ENCODE results near the gene TTC7B. TPM values are rescaled to one million over a fixed set of nuclear protein-coding genes. Genes with fewer than 3 reads are reported as not detected.

The TTC7B gene
- total and polyA plus RNA-seq, 2 of the 13 experiments (the other 11 are each of a cell fraction or from before 2014, with no cell fraction given): 1.3 to 3.2 TPM

DNA sequence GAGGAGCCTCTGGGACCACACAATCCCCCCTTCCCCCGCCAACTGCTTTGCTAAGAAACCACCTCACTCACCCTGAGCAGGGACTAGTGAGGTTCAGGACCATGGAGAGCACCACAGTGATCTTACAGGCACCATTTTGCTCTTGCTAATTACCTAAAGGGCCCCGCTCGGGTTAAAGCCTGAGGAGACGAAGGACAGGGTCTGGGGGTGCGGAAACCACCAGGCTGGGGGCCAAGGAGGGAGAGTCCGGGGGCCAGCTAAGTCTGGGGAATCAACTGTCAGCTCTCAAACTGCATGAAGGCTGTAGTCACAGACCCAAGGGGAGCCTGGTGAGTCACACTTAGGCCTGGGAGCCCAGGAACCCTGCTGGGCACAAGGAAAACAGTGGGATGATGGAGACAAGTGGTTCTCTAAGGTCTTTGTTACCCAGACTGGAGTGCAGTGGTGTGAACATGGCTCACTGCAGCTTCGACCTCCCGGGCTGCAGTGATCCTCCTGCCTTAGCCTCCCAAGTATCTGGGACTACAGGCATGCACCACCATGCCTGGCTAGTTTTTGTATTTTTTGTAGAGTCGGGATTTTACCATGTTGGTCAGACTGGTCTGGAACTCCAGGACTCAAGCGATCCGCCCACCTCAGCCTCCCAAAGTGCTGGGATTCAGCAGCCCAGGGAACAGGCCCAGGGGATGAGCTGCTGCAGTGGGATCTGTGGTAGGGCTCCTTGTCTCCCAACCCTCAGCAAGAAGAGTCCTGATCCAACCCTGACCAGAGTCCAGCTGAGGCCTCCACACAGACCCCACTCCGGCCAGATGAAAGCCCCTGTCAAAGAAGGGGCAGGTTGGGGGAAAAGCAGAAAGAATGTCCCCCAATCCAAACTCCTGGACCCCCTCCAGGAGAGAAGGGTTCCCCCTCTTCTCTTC lies 320.6 kb downstream of the TTC7B start:
- DNase-seq (ENCODE audit: low spot score) (peak; percentile 53), FAIRE-seq (no peak), ATAC-seq (peak; percentile 67)
- H2AFZ ChIP-seq (ENCODE audit: low read length): no peak overlapping the region
- H3K27me3 ChIP-seq (ENCODE audit: control insufficient read depth in 1 of 2, insufficient read depth in 2 of 2, low read length in 2 of 2): no peaks in the 10 kb centered on the region
- no peak overlapping the region for H3K4me2 ChIP-seq (ENCODE audit: low read depth, low read length)
- ChIA-PET CTCF (ENCODE audit: low intra/inter-chr PET ratio, low total read pairs) (no interaction called here), POLR2A (no interaction called here)
- no peak overlapping the region for H3K9ac ChIP-seq (ENCODE audit: insufficient read depth, low read depth, low read length)
- no TSS peak for BruUV-seq (replicated peaks)
- H4K20me1 ChIP-seq (ENCODE audit: insufficient read depth, low read length): no peaks in the 10 kb centered on the region; the same call in 1 of the 2 replicates
- in situ Hi-C loops (cut with HindIII; ENCODE audit: extremely low pct_ligation_motif_present, low pct_unique_long_range_greater_than_20kb) (no loop called here), intact Hi-C loops (cut with micrococcal nuclease; ENCODE audit: unreplicated experiment) (no loop called here)
- no peak overlapping the region for H3K27ac ChIP-seq (ENCODE audit: extremely low read length, insufficient read depth, low read length)
- H3K79me2 ChIP-seq (ENCODE audit: insufficient read depth, low read length): no peaks in the 10 kb centered on the region
- H3K4me1 ChIP-seq (ENCODE audit: insufficient read depth, low read length): peaks cover 18% of the 10 kb centered on the region
- no peaks in the 10 kb centered on the region for H3K9me3 ChIP-seq (ENCODE audit: low read length)
- H3K36me3 ChIP-seq (replicated peaks in 1 of 2; ENCODE audit: control insufficient read depth in 1 of 2, insufficient read depth in 2 of 2, low read length in 2 of 2): no peaks in the 10 kb centered on the region
- no peak overlapping the region for H3K4me3 ChIP-seq (replicated peaks in 1 of 3; ENCODE audit: insufficient read depth in 1 of 3, low read depth in 2 of 3, low read length in 3 of 3)
- 67% methylated on average over 3 of the region's 12 CpGs for WGBS (ENCODE audit: low lambda C conversion rate)
- TF ChIP-seq, protein P1, sequence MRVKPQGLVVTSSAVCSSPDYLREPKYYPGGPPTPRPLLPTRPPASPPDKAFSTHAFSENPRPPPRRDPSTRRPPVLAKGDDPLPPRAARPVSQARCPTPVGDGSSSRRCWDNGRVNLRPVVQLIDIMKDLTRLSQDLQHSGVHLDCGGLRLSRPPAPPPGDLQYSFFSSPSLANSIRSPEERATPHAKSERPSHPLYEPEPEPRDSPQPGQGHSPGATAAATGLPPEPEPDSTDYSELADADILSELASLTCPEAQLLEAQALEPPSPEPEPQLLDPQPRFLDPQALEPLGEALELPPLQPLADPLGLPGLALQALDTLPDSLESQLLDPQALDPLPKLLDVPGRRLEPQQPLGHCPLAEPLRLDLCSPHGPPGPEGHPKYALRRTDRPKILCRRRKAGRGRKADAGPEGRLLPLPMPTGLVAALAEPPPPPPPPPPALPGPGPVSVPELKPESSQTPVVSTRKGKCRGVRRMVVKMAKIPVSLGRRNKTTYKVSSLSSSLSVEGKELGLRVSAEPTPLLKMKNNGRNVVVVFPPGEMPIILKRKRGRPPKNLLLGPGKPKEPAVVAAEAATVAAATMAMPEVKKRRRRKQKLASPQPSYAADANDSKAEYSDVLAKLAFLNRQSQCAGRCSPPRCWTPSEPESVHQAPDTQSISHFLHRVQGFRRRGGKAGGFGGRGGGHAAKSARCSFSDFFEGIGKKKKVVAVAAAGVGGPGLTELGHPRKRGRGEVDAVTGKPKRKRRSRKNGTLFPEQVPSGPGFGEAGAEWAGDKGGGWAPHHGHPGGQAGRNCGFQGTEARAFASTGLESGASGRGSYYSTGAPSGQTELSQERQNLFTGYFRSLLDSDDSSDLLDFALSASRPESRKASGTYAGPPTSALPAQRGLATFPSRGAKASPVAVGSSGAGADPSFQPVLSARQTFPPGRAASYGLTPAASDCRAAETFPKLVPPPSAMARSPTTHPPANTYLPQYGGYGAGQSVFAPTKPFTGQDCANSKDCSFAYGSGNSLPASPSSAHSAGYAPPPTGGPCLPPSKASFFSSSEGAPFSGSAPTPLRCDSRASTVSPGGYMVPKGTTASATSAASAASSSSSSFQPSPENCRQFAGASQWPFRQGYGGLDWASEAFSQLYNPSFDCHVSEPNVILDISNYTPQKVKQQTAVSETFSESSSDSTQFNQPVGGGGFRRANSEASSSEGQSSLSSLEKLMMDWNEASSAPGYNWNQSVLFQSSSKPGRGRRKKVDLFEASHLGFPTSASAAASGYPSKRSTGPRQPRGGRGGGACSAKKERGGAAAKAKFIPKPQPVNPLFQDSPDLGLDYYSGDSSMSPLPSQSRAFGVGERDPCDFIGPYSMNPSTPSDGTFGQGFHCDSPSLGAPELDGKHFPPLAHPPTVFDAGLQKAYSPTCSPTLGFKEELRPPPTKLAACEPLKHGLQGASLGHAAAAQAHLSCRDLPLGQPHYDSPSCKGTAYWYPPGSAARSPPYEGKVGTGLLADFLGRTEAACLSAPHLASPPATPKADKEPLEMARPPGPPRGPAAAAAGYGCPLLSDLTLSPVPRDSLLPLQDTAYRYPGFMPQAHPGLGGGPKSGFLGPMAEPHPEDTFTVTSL (CRISPR knock-in tag; IDR thresholded peaks at IDR 0.05; ENCODE audit: borderline replicate concordance): no peak
- TF ChIP-seq, protein P2, sequence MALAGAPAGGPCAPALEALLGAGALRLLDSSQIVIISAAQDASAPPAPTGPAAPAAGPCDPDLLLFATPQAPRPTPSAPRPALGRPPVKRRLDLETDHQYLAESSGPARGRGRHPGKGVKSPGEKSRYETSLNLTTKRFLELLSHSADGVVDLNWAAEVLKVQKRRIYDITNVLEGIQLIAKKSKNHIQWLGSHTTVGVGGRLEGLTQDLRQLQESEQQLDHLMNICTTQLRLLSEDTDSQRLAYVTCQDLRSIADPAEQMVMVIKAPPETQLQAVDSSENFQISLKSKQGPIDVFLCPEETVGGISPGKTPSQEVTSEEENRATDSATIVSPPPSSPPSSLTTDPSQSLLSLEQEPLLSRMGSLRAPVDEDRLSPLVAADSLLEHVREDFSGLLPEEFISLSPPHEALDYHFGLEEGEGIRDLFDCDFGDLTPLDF (CRISPR knock-in tag; IDR thresholded peaks at IDR 0.05): no peak
- TF ChIP-seq ZNF33A (CRISPR knock-in tag; IDR thresholded peaks at IDR 0.05; ENCODE audit: borderline replicate concordance) (no peak), ZNF432 (CRISPR knock-in tag; IDR thresholded peaks at IDR 0.05; ENCODE audit: borderline replicate concordance) (no peak), ZNF746 (CRISPR knock-in tag; IDR thresholded peaks at IDR 0.05) (no peak), HNRNPH1 (optimal IDR thresholded peaks at IDR 0.05; ENCODE audit: low read depth, low read length) (no peak), ZNF703 (CRISPR knock-in tag; IDR thresholded peaks at IDR 0.05; ENCODE audit: borderline replicate concordance) (no peak), MIER3 (CRISPR knock-in tag; IDR thresholded peaks at IDR 0.05; ENCODE audit: borderline replicate concordance) (no peak), EED (CRISPR knock-in tag; IDR thresholded peaks at IDR 0.05) (no peak)
- TF ChIP-seq, protein P3, sequence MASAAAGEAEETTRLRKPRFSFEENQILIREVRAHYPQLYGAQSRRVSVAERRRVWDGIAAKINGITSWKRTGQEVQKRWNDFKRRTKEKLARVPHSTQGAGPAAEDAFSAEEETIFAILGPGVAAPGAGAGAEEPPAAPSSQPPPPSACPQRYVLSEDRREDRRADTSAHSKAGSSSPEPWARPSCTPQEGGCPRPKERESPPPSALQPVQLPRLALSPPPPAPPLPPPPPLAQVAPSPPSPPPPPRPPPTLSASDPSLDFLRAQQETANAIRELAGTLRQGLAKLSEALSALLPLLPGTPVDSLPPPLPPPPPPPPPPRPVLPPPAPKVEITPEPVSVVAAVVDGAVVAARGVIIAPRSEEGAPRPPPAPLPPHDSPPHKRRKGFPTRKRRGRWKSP (CRISPR knock-in tag; IDR thresholded peaks at IDR 0.05): no peak
- TF ChIP-seq, protein P4, sequence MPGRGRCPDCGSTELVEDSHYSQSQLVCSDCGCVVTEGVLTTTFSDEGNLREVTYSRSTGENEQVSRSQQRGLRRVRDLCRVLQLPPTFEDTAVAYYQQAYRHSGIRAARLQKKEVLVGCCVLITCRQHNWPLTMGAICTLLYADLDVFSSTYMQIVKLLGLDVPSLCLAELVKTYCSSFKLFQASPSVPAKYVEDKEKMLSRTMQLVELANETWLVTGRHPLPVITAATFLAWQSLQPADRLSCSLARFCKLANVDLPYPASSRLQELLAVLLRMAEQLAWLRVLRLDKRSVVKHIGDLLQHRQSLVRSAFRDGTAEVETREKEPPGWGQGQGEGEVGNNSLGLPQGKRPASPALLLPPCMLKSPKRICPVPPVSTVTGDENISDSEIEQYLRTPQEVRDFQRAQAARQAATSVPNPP (CRISPR knock-in tag; IDR thresholded peaks at IDR 0.05): no peak
